A549 (cell line): ENCODE data around the gene SERPINE2.

ENCODE experiments used
- CEBPB ChIP-seq, 2 experiments: fragments of >200 bp in 1 of 2; sonication (Bioruptor Twin) in 1 of 2; formaldehyde crosslinking in 1 of 2; IDR thresholded peaks; 2 replicates each; pipeline ENCODE4 v1.6.1; 2012 to 2016
- ESRRA ChIP-seq: fragments of 150-350 bp; IDR thresholded peaks from 2 replicates; pipeline ENCODE4 v1.6.1; 2014; ENCODE audit warnings: mild to moderate bottlenecking, low read length, borderline replicate concordance
- KDM1A ChIP-seq: fragments of 200-600 bp; sonication (generic); IDR thresholded peaks from 2 replicates; pipeline ENCODE4 v1.6.1; 2016; ENCODE audit warnings: low read depth, mild to moderate bottlenecking
- MAX ChIP-seq: IDR thresholded peaks from 2 replicates; pipeline ENCODE4 v1.6.1; 2012
- MAZ ChIP-seq: fragments of 150-350 bp; IDR thresholded peaks from 2 replicates; pipeline ENCODE4 v1.6.1; 2014; ENCODE audit warnings: antibody characterized with exemption, low read depth, low read length, borderline replicate concordance
- POLR2A ChIP-seq: IDR thresholded peaks from 2 replicates; pipeline ENCODE4 v1.6.1; 2012; ENCODE audit warnings: mild to moderate bottlenecking, low read length
- POLR2AphosphoS2 ChIP-seq: conservative IDR thresholded peaks from 2 replicates; pipeline ENCODE4 v1.6.1; 2012; ENCODE audit warnings: low read length, improper control_type of control experiment, inconsistent platforms
- RCOR1 ChIP-seq: fragments of 150-350 bp; IDR thresholded peaks from 2 replicates; pipeline ENCODE4 v1.6.1; 2014; ENCODE audit warnings: antibody characterized with exemption, low read length, low read depth
- RFX5 ChIP-seq: fragments of 450-650 bp; IDR thresholded peaks from 2 replicates; pipeline ENCODE4 v1.7.1; 2014; ENCODE audit warnings: antibody characterized with exemption, mild to moderate bottlenecking, moderate library complexity
- TF ChIP-seq, protein P1 (sequence below): fragments of >200 bp; sonication (Bioruptor Twin); formaldehyde crosslinking; IDR thresholded peaks from 3 replicates; pipeline ENCODE4 v1.5.1; 2016
- TF ChIP-seq, protein P2 (sequence below): fragments of 200-600 bp; sonication (generic); IDR thresholded peaks from 2 replicates; pipeline ENCODE4 v1.6.1; 2016; ENCODE audit warnings: antibody characterized with exemption, mild to moderate bottlenecking, moderate library complexity

DNA sequence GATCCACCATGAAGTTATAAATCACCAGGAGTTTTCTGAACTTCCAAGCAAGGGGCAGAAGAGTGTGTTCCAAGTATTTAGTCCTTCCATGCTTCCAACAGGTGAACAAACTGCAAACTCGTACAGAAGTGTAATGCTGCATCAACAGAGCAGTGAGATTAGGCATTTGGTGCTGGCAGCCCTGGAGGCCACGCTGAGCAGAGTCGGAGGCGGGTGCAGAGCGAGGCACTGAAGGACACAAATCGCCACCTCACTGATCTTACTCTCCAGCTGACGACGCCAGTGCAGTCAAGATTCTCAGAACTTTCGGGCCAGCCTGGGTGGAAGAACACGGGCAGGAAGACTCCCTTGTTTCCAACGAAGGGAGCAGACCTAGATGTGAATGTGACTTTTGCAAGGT lies 39.2 kb downstream of the SERPINE2 start:
- TF ChIP-seq RCOR1 (no peak), RFX5 (no peak), KDM1A (no peak), CEBPB (IDR thresholded peaks at IDR 0.05) (no peak), POLR2A (no peak), MAX (no peak), POLR2AphosphoS2 (no peak), ESRRA (no peak), MAZ (no peak)
- TF ChIP-seq, protein P1, sequence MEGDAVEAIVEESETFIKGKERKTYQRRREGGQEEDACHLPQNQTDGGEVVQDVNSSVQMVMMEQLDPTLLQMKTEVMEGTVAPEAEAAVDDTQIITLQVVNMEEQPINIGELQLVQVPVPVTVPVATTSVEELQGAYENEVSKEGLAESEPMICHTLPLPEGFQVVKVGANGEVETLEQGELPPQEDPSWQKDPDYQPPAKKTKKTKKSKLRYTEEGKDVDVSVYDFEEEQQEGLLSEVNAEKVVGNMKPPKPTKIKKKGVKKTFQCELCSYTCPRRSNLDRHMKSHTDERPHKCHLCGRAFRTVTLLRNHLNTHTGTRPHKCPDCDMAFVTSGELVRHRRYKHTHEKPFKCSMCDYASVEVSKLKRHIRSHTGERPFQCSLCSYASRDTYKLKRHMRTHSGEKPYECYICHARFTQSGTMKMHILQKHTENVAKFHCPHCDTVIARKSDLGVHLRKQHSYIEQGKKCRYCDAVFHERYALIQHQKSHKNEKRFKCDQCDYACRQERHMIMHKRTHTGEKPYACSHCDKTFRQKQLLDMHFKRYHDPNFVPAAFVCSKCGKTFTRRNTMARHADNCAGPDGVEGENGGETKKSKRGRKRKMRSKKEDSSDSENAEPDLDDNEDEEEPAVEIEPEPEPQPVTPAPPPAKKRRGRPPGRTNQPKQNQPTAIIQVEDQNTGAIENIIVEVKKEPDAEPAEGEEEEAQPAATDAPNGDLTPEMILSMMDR, result no peak
- TF ChIP-seq, protein P2, sequence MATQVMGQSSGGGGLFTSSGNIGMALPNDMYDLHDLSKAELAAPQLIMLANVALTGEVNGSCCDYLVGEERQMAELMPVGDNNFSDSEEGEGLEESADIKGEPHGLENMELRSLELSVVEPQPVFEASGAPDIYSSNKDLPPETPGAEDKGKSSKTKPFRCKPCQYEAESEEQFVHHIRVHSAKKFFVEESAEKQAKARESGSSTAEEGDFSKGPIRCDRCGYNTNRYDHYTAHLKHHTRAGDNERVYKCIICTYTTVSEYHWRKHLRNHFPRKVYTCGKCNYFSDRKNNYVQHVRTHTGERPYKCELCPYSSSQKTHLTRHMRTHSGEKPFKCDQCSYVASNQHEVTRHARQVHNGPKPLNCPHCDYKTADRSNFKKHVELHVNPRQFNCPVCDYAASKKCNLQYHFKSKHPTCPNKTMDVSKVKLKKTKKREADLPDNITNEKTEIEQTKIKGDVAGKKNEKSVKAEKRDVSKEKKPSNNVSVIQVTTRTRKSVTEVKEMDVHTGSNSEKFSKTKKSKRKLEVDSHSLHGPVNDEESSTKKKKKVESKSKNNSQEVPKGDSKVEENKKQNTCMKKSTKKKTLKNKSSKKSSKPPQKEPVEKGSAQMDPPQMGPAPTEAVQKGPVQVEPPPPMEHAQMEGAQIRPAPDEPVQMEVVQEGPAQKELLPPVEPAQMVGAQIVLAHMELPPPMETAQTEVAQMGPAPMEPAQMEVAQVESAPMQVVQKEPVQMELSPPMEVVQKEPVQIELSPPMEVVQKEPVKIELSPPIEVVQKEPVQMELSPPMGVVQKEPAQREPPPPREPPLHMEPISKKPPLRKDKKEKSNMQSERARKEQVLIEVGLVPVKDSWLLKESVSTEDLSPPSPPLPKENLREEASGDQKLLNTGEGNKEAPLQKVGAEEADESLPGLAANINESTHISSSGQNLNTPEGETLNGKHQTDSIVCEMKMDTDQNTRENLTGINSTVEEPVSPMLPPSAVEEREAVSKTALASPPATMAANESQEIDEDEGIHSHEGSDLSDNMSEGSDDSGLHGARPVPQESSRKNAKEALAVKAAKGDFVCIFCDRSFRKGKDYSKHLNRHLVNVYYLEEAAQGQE, result no peak
